GM23338 (cell line): ENCODE measurements around the gene RPL3.
"Not testable (repeated sequence)": the region's sequence is repeated elsewhere in the genome, so short reads cannot be mapped to it uniquely, and the experiment has no call there.

ENCODE experiments used
- CREB1 ChIP-seq: fragments of 250-450 bp; sonication (Bioruptor Pico); IDR thresholded peaks from 2 replicates; pipeline ENCODE4 v1.5.0; 2020; ENCODE audit warnings: low read depth, mild to moderate bottlenecking, moderate library complexity
- CTCF ChIP-seq, 2 experiments: fragments of 200-600 bp in 1 of 2; sonication (generic) in 1 of 2; conservative IDR thresholded peaks; 2 replicates each; pipeline versions ENCODE4 v1.5.1 to v1.6.1; 2016 to 2017; ENCODE audit warnings: antibody characterized with exemption in 2 of 2, low read depth in 2 of 2, mild to moderate bottlenecking in 2 of 2, moderate library complexity in 1 of 2
- ETS1 ChIP-seq: IDR thresholded peaks from 2 replicates; pipeline ENCODE4 v1.6.1; 2016; ENCODE audit warnings: antibody characterized with exemption
- EZH2 ChIP-seq: fragments of 200-600 bp; sonication (generic); IDR thresholded peaks from one replicate; pipeline ENCODE4 v1.8.0; 2017; ENCODE audit warnings: antibody characterized with exemption, mild to moderate bottlenecking, low read depth; ENCODE audit not compliant: unreplicated experiment
- EZH2phosphoT487 ChIP-seq: fragments of 200-600 bp; sonication (generic); IDR thresholded peaks from one replicate; pipeline ENCODE4 v1.8.1; 2018; ENCODE audit warnings: antibody characterized with exemption; ENCODE audit not compliant: unreplicated experiment
- JUNB ChIP-seq: IDR thresholded peaks from one replicate; pipeline ENCODE4 v1.6.1; 2016; ENCODE audit warnings: antibody characterized with exemption; ENCODE audit not compliant: unreplicated experiment
- NANOG ChIP-seq: IDR thresholded peaks from 2 replicates; pipeline ENCODE4 v1.6.1; 2016; ENCODE audit warnings: antibody characterized with exemption, borderline replicate concordance
- POLR2AphosphoS5 ChIP-seq: IDR thresholded peaks from 2 replicates; pipeline ENCODE4 v1.6.1; 2016; ENCODE audit warnings: antibody characterized with exemption, low read depth
- REST ChIP-seq: IDR thresholded peaks from one replicate; pipeline ENCODE4 v1.6.1; 2018; ENCODE audit warnings: antibody characterized with exemption; ENCODE audit not compliant: unreplicated experiment
- STAT1 ChIP-seq: IDR thresholded peaks from one replicate; pipeline ENCODE4 v1.6.1; 2016; ENCODE audit warnings: antibody characterized with exemption; ENCODE audit not compliant: unreplicated experiment
- ZNF114 ChIP-seq: fragments of 250-450 bp; sonication (Bioruptor Pico); IDR thresholded peaks from 2 replicates; pipeline ENCODE4 v1.5.0; 2020; ENCODE audit warnings: mild to moderate bottlenecking, moderate library complexity
- ZNF331 ChIP-seq: fragments of 250-450 bp; sonication (Bioruptor Pico); IDR thresholded peaks from 2 replicates; pipeline ENCODE4 v1.5.0; 2020; ENCODE audit warnings: low read depth, mild to moderate bottlenecking, moderate library complexity
- ZNF462 ChIP-seq: fragments of 250-450 bp; sonication (Bioruptor Pico); IDR thresholded peaks from 2 replicates; pipeline ENCODE4 v1.5.0; 2020; ENCODE audit warnings: mild to moderate bottlenecking, moderate library complexity

GRCh38 chr22:39355805-39356204 lies 36.4 kb upstream of the RPL3 start:
- TF ChIP-seq CTCF (conservative IDR thresholded peaks at IDR 0.05; ENCODE audit: low read depth in 2 of 2); ZNF331 (CRISPR knock-in tag); EZH2phosphoT487; POLR2AphosphoS5; REST; CREB1 (CRISPR knock-in tag); EZH2; JUNB; NANOG; ETS1; ZNF114; STAT1; ZNF462 (CRISPR knock-in tag): not testable (repeated sequence)
